Posterior vena cava (tissue), 2 donors: Measurements from ENCODE around the gene SCN7A. TPM values are rescaled to one million over a fixed set of nuclear protein-coding genes. Genes with fewer than 3 reads are reported as not detected.
"Not testable (repeated sequence)": the region's sequence is repeated elsewhere in the genome, so short reads cannot be mapped to it uniquely, and the experiment has no call there.

Experiments
- DNase-seq: peaks from one replicate; pipeline ENCODE4 v3.0.0-alpha.2; 2020; ENCODE audit warnings: low spot score
- intact Hi-C, 2 donors: fragments of 100-400 bp; cut with DNase I; formaldehyde crosslinking; loops; one replicate each; pipeline versions ENCODE4 v1.14.1 to v1.14.2; 2022 to 2023
- total RNA-seq, 2 donors: library from RNA; stranded (reverse); fragmentation: NEBNext Ultra II Directional; extraction: Animal tissue kit (Norgen Biotek cat#: 25700); gene quantifications; one replicate each; pipeline ENCODE4 v1.2.1, GENCODE V29; 2021
- donor health status: DM: yes; HTN: yes; CAD: no.
- donor health status: DM: yes; HTN: yes; CAD: no.

SCN7A gene
- total RNA-seq, 2 donors from 2014 or later, result 3.2 to 3.8 TPM

DNA sequence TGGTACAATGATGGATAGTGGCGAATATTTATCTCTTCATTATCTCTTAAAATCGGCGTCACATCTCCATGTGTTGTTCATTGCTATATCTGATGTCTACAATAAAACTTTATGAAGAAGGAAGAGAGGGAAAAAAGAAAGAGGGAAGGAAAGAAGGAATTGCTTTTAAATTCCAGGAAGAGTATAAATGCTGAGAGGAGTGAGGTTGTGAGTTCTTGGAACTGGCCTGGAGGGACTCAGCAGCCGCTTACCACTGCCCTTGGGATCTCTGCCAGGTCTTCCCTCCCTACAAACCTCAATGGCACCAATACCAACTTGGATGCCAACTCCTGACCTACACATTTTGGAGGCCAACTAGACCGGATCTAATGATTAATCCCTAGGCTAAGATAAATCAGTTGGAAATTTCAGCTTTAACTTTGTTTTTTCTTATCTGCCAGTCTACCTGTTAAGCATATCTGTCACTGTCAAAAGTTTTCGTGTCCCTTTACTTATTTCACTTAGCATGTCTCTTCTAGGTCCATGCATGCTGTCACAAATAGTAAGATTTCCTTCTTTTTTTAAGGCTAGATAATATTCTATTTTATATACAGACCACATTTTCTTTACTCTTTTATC lies 128.1 kb downstream of the SCN7A start:
- intact Hi-C loops, result no loop called here
- no peak for DNase-seq

DNA sequence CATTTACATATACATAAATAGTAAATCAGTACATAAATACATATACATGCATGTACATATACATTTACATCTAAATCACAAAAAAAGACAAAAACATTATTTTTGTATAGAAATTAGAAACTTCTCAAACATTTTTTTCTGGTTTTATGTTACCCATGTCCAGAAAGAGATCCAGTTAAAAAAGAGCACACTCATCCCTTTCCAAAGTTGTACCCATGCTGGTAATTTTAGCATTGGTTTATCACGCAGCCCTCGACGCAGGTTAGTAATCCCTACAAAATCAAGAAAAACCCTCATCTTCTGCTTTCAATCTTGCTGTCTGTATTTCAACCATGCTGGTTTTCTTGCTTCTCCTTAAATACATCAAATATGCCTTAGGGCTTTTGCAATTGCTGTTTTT lies 128.8 kb downstream of the SCN7A start:
- intact Hi-C loops, result no loop called here
- DNase-seq, result no peak

DNA sequence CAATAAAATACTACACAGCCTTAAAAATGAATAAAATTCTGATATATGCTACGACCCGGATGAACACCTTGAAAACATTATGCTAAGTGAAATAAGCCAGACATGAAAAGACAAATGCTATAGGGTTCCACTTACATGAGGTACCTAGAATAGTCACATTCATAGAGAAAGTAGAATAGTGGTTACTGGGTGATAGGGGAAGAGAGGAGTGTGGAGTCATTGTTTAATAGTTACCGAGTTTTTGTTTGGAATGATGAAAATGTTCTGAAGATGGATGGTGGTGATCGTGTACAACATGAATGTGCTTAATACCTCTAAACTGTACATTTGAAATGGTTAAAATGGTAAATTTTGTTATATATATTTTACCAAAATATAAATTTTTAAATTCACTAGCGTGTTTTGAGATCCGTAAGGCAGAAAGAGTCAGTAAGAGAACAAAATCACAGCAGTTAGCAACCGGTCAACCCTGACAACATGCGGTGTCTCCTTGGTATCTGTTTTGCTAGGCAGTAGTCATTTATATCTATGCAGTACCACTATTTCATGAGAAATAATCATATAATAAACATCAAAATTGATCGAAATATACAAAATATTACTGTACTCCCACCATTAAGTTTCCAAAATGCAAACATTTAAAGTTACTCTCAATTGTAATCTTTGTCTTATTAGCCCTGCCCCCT lies 129.4 kb downstream of the SCN7A start:
- DNase-seq, result no peak
- intact Hi-C loops, result no loop called here

DNA sequence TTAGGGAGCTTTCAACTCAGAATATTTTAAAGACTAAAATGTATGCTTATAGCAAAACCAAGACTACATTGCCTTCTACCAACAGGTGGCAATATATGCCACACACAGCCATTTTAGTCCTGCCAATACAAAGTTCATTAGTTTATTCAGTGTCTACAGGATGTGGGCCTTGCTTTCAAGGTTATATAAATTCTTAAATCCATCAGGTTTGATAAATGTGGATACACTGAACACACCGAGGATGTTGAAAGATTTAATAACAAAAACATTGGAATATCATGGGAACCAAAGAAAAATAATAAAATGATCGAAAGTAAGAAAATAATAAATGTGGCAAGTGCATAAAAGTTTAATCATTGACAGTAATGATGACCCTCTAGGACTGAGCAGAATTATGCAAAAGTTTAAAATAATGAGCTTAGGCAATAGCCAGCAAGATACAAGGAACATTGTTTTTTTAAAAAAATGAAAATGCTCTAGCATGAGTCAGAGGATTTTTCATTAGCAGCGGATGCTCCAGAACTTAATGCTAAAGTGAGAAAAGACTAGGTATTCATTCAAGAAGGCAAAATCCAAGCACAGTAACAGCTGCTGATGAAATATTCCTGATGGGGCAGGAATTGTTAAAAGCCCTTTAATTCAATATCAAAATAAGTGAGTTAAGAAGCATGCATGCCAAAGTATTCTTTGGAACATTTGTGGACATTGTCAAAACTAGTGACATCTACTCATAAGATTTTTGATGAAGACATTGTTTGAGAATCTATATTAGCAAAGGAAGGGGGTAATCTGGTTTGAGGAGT lies 132.5 kb downstream of the SCN7A start:
- intact Hi-C loops, result no loop called here
- DNase-seq, result no peak

DNA sequence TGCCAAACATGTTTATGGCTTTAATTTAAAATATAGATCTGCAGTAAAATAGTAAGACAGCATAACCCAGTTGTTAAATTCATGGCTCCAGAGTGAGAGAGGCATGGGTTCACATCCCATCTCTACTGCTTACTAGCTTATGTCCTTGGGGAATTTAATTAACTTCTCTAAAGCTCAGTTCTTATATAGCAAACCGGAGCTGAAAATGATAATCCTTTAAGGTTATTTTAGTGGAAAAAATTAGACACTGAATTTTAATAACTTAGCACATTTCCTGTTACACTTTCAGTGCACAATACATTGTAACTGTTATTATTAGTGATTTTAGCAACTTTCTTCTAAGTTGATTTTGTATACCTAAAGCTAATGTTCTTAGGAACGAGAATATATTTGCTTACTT lies 133.1 kb downstream of the SCN7A start:
- intact Hi-C loops, result no loop called here
- DNase-seq, result no peak

DNA sequence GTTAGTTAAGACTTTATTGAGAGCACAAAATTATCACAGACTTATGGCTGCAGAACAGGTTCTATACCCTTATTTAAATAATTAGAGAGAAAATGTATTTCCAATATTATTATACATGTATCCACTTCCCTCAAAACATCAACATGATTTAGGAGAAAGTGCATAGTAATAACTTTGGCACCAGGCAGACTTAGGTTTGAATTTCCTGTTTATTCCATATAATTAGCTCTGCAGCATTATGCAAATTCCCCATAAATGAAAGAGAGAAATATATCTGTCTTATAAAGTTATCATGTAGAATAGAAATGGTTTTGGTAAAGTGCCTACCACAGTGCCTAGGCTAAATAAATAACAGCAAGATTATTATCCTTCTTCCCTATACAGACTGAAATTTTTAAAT lies 133.6 kb downstream of the SCN7A start:
- no peak for DNase-seq
- intact Hi-C loops, result no loop called here

DNA sequence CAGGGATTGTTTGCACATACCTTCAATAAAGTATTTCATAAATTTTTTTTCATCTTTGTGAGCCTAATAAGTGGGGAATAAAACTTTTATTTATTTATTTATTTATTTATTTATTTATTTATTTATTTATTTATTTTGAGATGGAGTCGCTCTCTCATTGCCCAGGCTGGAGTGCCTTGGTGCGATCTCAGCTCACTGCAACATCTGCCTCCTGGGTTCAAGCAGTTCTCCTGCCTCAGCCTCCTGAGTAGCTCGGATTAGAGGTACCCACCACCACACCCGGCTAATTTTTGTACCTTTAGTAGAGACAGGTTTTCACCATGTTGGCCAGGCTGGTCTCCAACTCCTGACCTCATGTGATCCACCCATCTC lies 136.1 kb downstream of the SCN7A start:
- intact Hi-C loops, DNase-seq: not testable (repeated sequence)

DNA sequence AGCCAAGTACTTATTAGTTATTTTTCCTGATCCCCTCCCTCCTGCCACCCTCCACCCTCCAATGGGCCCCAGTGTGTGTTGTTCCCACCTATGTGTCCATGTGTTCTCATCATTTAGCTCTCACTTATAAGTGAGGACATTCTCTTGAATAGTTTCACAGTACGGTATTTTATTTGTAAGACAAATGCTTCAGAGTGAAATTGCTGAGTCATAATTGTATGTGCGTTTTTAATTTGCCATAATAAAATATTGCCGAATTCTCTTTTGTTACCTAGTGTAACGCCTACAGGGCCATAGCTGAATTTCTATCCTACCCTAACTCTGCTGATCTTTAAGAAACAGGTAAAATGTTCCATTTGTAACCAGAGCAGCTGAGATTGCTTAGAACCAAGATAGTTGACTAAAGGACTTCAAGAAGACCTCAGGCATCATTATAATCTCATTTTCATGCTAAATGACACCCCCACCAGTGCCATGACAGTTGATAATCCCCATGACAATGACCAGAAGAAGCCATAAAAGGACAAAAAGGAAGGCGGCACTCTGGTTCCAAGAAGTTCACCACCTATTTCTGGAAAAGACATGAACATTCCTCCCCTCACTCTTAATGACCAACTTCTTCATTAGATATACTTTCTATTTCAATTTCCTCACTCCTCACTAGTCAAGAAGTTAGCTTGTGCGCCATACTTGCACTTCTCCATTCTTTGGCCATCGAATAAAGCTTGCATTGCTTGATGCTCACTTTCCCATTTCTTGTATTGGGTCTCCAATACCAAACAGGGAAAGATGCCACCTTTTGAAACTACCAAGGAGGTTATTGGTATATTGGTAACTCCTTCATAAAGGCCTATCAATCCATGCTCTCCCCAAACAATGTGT lies 136.7 kb downstream of the SCN7A start:
- intact Hi-C loops, result no loop called here
- no peak for DNase-seq

Other genes with a start within 250 kb of the SCN7A start
- 1 to 10 TPM; 2.5 to 5.7 TPM for gene SCN9A, start 118.3 kb downstream of the SCN7A start, total RNA-seq